NCI-H748 (cell line): ENCODE data around the gene ANXA8.
"Not testable (repeated sequence)": the region's sequence is repeated elsewhere in the genome, so short reads cannot be mapped to it uniquely, and the experiment has no call there.

Source experiments
- DNase-seq: peaks from one replicate; lab custom pipeline; 2025; ENCODE audit not compliant: unreplicated experiment; lab: John Stamatoyannopoulos, UW

Gene ANXA8

DNA sequence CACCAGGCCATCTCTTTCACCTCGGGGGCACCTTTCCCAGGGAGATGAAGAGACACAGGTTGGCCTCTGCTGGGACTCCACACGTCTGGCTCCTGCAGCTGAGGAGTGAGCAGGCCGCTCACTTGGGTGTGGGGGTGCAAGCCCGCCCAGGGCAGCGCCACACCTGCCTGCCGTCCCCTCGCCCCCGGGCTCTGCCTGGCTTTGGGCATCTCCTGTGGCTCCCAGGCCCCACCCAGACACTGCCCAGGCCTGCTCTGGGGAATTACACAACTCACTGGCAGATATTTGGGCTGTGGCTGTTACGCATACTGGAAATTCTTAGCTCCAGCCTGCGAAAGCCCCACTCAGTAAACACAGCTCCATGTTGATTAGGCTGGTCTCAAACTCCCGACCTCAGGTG is at the start of gene ANXA8:
Gene ANXA8, minus strand, starts transcription at position 193 of the 400 bp plus-strand sequence. Its CDS starts 182 bp downstream, at position 11.
- DNase-seq = not testable (repeated sequence)

DNA sequence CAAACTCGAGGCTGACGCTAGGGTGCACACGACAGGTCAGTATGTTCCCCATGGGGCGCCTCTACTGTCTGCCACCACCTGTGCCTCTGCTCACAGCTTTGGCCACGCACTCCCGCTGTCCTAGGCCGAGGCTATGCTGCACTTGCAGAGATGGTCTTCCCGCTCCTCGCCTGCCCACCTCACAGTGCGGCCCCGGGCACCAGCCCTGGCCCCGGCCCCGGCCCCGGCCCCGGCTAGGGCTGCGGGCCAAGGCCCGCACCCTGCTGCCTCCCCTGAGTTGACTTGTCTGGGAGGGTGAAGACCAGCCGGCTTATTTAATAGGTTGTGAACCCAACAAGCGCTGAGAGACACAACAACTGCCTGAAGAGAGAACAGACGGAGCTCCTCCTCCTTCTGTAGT is 39.6 kb upstream of the ANXA8 start, which contains the start of gene AGAP9:
Gene AGAP9, minus strand, starts transcription at position 164 of the 400 bp plus-strand sequence. Its CDS starts 112 bp downstream, at position 52.
- not testable (repeated sequence) for DNase-seq

DNA sequence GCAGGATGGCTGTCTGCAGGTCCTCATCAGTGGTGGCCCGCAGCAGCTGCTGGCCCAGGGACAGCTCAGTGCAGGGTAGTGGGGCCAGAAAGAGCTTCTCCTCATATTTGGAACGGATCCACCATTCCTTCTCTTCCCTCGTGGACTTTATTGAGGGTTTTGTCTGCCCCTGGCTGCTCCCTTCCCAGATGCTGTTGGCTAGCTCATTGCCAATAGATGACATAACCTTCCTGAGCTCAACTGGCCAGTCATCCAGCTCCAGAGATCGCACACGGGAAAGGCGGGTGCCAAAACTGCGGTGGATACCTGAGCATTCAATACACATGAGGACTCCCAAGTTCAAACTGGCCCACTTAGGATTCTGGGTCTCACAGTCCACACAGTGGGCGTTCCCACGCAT is 18.4 kb upstream of the ANXA8 start:
- not testable (repeated sequence) for DNase-seq

DNA sequence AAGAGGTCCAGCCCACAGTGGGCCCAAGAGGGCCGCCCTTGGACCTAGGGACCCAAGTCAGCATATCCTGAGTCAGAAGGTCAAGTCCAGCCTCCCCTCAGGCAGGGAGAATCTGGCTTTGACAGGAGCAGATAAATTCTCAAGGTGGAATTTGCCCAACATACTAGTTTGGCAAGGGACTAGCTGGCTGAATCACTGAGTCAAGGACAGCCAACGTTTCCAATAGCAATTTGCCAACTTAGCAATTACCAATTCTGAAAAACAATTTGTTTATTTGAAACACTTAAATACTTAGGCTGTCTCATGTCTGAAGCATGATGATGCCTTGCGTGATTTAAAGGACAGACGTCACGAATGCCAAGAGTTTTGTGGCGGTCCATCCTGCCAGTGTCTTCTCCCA is 10.3 kb upstream of the ANXA8 start:
- DNase-seq = not testable (repeated sequence)

GRCh38 chr10:47491600-47491999 is 7.7 kb upstream of the ANXA8 start, which contains the start of gene FAM25G:
Gene FAM25G (minus strand): TSS chr10:47491700. CDS start chr10:47491674, 26 bp downstream.
- DNase-seq = not testable (repeated sequence)

GRCh38 chr10:47489630-47490029 is 5.7 kb upstream of the ANXA8 start:
- not testable (repeated sequence) for DNase-seq

GRCh38 chr10:47485943-47486342 is 2.0 kb upstream of the ANXA8 start:
- DNase-seq = not testable (repeated sequence)

GRCh38 chr10:47484786-47485185 is 871 bp upstream of the ANXA8 start:
- DNase-seq = not testable (repeated sequence)

DNA sequence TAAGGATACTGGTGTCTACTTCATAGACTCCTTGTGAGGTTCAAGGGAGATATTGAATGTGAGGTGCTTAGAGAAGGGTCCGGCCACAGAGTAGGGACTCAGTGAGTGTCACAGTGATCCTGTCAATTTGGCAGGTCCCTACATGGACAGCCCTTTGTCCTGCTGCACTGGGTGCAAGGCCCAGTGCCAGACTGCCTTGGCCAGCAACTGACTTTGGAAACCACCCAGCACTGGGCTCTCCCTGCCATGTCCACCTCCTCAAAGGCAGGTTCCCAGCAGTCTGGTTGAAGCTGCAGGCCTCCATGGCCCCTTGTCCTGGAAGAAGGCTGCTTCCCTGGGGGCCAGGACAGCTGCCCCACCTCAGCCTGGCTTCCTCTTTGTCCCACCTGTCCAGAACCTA is 1.5 kb downstream of the ANXA8 start:
- DNase-seq = not testable (repeated sequence)

- not testable (repeated sequence) for DNase-seq
Observed at GRCh38 chr10:47481768-47482181, 2.1 kb downstream of the ANXA8 start.

DNA sequence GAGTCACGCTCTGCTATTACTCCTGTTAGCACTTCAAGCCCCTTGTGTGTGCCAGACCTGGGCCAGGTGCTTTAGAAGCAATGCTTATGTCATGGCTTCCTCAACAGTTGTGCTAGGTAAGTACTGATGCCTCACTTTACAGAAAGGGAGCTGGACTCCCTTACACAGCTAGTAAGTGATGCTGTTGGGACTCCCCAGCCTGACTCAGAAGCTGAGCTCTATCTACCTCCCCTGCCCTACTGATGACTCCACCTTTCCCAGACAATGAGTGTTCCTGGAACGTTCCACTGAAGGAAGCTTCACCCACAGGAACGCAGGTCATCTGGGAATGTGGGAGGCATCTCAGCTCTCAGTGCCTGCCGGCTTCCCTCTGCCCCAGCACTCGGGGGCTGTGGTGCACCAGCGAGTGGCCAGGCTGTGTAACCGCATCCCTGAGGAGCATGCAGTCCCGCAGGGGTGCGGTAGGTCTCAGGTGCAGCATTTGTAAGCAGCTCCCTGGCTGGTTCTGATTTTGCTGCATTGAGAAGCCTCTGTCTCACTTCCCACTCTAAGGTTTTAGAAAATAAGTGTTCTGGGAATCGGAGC is 2.6 kb downstream of the ANXA8 start:
- DNase-seq = not testable (repeated sequence)

GRCh38 chr10:47480133-47480532 is 3.8 kb downstream of the ANXA8 start:
- not testable (repeated sequence) for DNase-seq

DNA sequence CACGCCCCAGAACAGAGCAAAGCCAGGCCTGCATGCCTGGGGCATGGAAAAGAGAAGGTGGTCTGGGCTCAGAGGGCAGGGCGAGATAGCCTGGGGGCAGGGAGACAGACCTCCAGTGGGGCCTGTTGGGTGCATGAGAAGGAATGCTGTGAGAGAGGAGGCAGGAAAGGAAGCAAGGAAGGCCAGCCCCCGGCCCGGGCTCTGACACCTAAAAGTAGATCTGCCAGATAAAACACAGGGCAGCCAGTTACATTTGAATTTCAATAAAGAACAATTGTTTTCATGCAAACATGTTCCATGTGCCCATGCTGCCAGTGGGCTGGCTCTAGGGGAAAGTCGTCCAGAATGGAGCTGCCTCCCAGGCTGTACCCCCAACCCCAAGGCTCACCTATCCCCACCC is 5.8 kb downstream of the ANXA8 start:
- not testable (repeated sequence) for DNase-seq

DNA sequence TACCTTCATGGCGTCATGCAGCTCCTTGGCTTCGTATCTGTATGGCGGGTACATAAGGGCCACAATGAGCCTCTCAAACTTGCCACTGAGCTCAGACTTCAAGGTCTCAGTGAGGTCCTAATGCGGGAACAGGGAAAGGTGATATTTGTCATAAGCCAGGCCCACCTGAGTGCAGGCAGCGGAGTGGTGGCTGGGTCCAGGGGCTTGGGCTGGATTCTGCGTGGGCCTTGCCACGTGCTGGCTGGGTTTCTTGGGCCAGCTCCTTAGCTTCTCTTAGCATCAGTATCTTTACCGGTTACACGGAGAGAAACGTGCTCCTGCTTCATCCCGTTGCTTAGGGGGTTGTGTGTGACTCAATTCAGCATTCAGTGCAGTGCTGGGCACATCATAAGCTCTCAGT is 6.8 kb downstream of the ANXA8 start:
- DNase-seq = not testable (repeated sequence)

DNA sequence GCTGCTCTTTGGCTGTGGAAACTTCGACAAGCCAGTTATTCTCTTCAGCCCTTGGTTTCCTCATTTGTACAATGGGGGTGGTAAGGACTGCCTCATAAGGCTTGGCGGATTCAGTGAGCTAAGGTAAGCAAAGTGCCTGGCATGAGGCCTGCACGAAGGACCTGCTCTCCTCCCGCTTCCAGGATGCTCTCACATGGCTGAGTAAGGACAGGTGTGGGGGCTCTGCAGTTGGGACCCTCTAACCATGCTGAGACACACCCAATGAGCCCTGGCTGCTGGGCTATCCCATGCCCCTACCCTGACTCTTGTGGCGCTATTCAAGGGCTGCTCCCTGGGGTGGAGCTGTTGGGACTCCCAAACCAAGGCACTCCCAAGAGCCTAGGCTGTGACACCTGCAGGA is 8.8 kb downstream of the ANXA8 start:
- not testable (repeated sequence) for DNase-seq

DNA sequence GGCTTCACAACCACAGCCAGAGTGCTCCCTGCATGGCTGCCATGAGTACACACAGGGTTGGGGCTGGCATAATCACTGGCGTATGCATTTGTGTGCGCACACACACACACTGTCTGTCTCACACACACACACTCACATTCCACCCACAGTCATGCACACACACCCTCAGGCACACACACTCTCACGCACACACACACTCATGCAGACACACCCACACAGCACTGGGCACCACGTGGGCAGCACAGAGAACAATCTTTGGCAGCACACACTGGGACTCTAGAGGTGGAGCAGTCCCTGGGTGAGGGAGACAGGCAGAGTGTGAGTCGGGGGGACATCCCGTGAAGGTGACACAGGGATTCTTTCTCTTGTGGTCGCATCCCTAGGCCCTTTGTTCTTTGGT is 10.4 kb downstream of the ANXA8 start:
- DNase-seq = not testable (repeated sequence)

GRCh38 chr10:47472647-47473046 is 11.3 kb downstream of the ANXA8 start:
- not testable (repeated sequence) for DNase-seq

- DNase-seq = not testable (repeated sequence)
Observed at GRCh38 chr10:47472072-47472471, 11.8 kb downstream of the ANXA8 start.

GRCh38 chr10:47468731-47469528 is 15.0 kb downstream of the ANXA8 start:
- DNase-seq = not testable (repeated sequence)

DNA sequence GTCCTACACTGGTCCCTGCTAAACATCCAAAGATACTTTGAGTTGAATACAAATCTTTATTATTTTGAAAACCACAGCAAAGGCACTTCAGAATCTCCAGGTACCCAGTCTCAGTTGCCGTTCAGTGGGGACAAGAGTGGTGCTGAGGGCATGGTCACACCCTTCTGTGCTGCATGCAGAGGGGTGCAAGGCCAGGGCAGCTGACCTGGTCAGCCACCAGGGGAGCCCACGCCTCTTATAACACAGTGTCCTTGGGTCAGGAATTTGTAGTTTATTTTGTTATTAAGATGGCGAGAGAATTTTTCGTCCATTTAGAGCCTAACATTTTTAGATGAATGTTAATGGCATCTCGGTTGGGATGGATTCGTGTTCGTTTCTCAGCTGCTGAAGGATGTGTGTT is 16.0 kb downstream of the ANXA8 start:
- not testable (repeated sequence) for DNase-seq

- DNase-seq = not testable (repeated sequence)
Observed at GRCh38 chr10:47467458-47467857, 16.5 kb downstream of the ANXA8 start.
